HepG2 (cell line): ENCODE measurements around the gene BLOC1S4. TPM values are rescaled to one million over a fixed set of nuclear protein-coding genes. Genes with fewer than 3 reads are reported as not detected.

Experiments
- CBFB ChIP-seq: sonication (generic); formaldehyde crosslinking; IDR thresholded peaks from 2 replicates; pipeline ENCODE4 v1.4.0; 2020; ENCODE audit warnings: missing genetic modification reagents
- DPF2 ChIP-seq: sonication (generic); formaldehyde crosslinking; IDR thresholded peaks from 2 replicates; pipeline ENCODE4 v1.4.0; 2020; ENCODE audit warnings: mild to moderate bottlenecking, low read depth, missing genetic modification reagents, borderline replicate concordance
- IKZF1 ChIP-seq: fragments of 450-650 bp; IDR thresholded peaks from 2 replicates; pipeline ENCODE4 v1.7.1; 2016
- STAT6 ChIP-seq: sonication (generic); formaldehyde crosslinking; IDR thresholded peaks from 2 replicates; pipeline ENCODE4 v1.4.0; 2020; ENCODE audit warnings: missing genetic modification reagents, mild to moderate bottlenecking, borderline replicate concordance
- TARDBP ChIP-seq: sonication (generic); formaldehyde crosslinking; IDR thresholded peaks from 2 replicates; pipeline ENCODE4 v1.8.0; 2022; ENCODE audit warnings: mild to moderate bottlenecking, missing genetic modification reagents
- TP53 ChIP-seq: sonication (generic); formaldehyde crosslinking; conservative IDR thresholded peaks from 2 replicates; pipeline ENCODE4 v1.4.0; 2020; ENCODE audit warnings: missing genetic modification reagents
- U2AF2 ChIP-seq: fragments of 200-400 bp; formaldehyde crosslinking; IDR thresholded peaks from 2 replicates; pipeline ENCODE4 v1.6.1; 2017; ENCODE audit warnings: low read depth, mild to moderate bottlenecking, low read length
- ZBTB40 ChIP-seq, 2 experiments: fragments of 450-650 bp in 1 of 2; sonication (generic) in 1 of 2; formaldehyde crosslinking in 1 of 2; IDR thresholded peaks; 2 replicates each; pipeline versions ENCODE4 v1.6.1 to v1.8.0; 2016 to 2022; ENCODE audit warnings: antibody characterized with exemption in 1 of 2, mild to moderate bottlenecking in 1 of 2, missing genetic modification reagents in 1 of 2
- ZNF274 ChIP-seq: sonication (generic); formaldehyde crosslinking; IDR thresholded peaks from 2 replicates; pipeline ENCODE4 v1.5.1; 2020; ENCODE audit warnings: mild to moderate bottlenecking, missing genetic modification reagents
- ZNF30 ChIP-seq: sonication (generic); formaldehyde crosslinking; IDR thresholded peaks from 2 replicates; pipeline ENCODE4 v1.5.0; 2020; ENCODE audit warnings: mild to moderate bottlenecking, missing genetic modification reagents
- ZNF703 ChIP-seq: sonication (generic); formaldehyde crosslinking; IDR thresholded peaks from 2 replicates; pipeline ENCODE4 v1.5.1; 2020; ENCODE audit warnings: missing genetic modification reagents, mild to moderate bottlenecking, moderate library complexity, borderline replicate concordance
- polyA plus RNA-seq, 8 experiments: library from polyadenylated mRNA; depleted of rRNA in 3 of 8; stranded (reverse) in 7 of 8; unstranded in 1 of 8; fragments of >200 nt; fragmentation: Illumina TruSeq in 4 of 8; extraction: Trizol in 4 of 8; gene quantifications; 2 replicates each; pipeline versions ENCODE4 v1.2.1 to v1.2.3, GENCODE V29; 2011 to 2016; ENCODE audit warnings: low read depth in 4 of 8, missing spikeins in 1 of 8, mixed read lengths in 1 of 8; ENCODE audit not compliant: insufficient read depth in 1 of 8
- total RNA-seq, 5 experiments: library from RNA; depleted of rRNA; stranded (reverse); fragments of >200 nt; fragmentation: Illumina TruSeq; extraction: Trizol; gene quantifications; 2 replicates each; pipeline ENCODE4 v1.2.3, GENCODE V29; 2016; ENCODE audit warnings: low read depth in 1 of 5
- TF ChIP-seq, protein P1 (sequence below): IDR thresholded peaks from 2 replicates; pipeline ENCODE4 v1.6.1; 2016; ENCODE audit warnings: low read depth, missing genetic modification reagents, missing compliant biosample characterization

BLOC1S4 gene
- total and polyA plus RNA-seq, 2 of the 13 experiments (the other 11 are each of a cell fraction or from before 2014, with no cell fraction given), result 15.5 to 20.9 TPM

GRCh38 chr4:6753103-6753560 is 37.2 kb downstream of the BLOC1S4 start (continued):
- TF ChIP-seq ZNF703 (CRISPR knock-in tag), result 0 out of 2 replicates have a peak, but pooled peaks have one; percentile 41
- TF ChIP-seq CBFB (CRISPR knock-in tag), result no peak
- TF ChIP-seq DPF2 (CRISPR knock-in tag), result no peak; the same call in 1 of the 2 replicates
- no peak for TF ChIP-seq U2AF2
- peak; percentile 74 for TF ChIP-seq TARDBP (CRISPR knock-in tag)
- TF ChIP-seq, protein P1, sequence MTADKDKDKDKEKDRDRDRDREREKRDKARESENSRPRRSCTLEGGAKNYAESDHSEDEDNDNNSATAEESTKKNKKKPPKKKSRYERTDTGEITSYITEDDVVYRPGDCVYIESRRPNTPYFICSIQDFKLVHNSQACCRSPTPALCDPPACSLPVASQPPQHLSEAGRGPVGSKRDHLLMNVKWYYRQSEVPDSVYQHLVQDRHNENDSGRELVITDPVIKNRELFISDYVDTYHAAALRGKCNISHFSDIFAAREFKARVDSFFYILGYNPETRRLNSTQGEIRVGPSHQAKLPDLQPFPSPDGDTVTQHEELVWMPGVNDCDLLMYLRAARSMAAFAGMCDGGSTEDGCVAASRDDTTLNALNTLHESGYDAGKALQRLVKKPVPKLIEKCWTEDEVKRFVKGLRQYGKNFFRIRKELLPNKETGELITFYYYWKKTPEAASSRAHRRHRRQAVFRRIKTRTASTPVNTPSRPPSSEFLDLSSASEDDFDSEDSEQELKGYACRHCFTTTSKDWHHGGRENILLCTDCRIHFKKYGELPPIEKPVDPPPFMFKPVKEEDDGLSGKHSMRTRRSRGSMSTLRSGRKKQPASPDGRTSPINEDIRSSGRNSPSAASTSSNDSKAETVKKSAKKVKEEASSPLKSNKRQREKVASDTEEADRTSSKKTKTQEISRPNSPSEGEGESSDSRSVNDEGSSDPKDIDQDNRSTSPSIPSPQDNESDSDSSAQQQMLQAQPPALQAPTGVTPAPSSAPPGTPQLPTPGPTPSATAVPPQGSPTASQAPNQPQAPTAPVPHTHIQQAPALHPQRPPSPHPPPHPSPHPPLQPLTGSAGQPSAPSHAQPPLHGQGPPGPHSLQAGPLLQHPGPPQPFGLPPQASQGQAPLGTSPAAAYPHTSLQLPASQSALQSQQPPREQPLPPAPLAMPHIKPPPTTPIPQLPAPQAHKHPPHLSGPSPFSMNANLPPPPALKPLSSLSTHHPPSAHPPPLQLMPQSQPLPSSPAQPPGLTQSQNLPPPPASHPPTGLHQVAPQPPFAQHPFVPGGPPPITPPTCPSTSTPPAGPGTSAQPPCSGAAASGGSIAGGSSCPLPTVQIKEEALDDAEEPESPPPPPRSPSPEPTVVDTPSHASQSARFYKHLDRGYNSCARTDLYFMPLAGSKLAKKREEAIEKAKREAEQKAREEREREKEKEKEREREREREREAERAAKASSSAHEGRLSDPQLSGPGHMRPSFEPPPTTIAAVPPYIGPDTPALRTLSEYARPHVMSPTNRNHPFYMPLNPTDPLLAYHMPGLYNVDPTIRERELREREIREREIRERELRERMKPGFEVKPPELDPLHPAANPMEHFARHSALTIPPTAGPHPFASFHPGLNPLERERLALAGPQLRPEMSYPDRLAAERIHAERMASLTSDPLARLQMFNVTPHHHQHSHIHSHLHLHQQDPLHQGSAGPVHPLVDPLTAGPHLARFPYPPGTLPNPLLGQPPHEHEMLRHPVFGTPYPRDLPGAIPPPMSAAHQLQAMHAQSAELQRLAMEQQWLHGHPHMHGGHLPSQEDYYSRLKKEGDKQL (CRISPR knock-in tag), result no peak
- TF ChIP-seq STAT6 (CRISPR knock-in tag), result no peak
- no peak for TF ChIP-seq ZNF30 (CRISPR knock-in tag)
- no peak for TF ChIP-seq IKZF1
- peak; percentile 76; the same call in 1 of the 2 replicates for TF ChIP-seq TP53 (CRISPR knock-in tag)
- no peak for TF ChIP-seq ZNF274 (CRISPR knock-in tag)
- no peak for TF ChIP-seq ZBTB40 (IDR thresholded peaks at IDR 0.05)
- peak; percentile 76 for TF ChIP-seq ZBTB40 (CRISPR knock-in tag; IDR thresholded peaks at IDR 0.05)
